H1 (cell line): ENCODE measurements around the gene SEC16A. TPM values are rescaled to one million over a fixed set of nuclear protein-coding genes. Genes with fewer than 3 reads are reported as not detected.

ENCODE experiments used
- HDAC2 ChIP-seq, 2 experiments: fragments of 300-600 bp in 1 of 2; sonication (generic) in 1 of 2; IDR thresholded peaks; 2 replicates each; pipeline ENCODE4 v1.6.1; 2011 to 2012; ENCODE audit warnings: low read depth in 2 of 2, low read length in 2 of 2, mild to moderate bottlenecking in 2 of 2, moderate library complexity in 2 of 2, borderline replicate concordance in 1 of 2, inconsistent platforms in 1 of 2
- MAFK ChIP-seq: IDR thresholded peaks from 2 replicates; pipeline ENCODE4 v1.6.1; 2012; ENCODE audit warnings: low read depth, mild to moderate bottlenecking, improper control_type of control experiment, low read length
- SP4 ChIP-seq: IDR thresholded peaks from 2 replicates; pipeline ENCODE4 v1.6.1; 2012; ENCODE audit warnings: low read length, inconsistent platforms
- polyA plus RNA-seq, 7 experiments: library from polyadenylated mRNA; depleted of rRNA in 3 of 7; stranded (reverse) in 5 of 7; unstranded in 2 of 7; fragments of >200 nt in 5 of 7; fragments of 200-250 nt in 2 of 7; gene quantifications; 1 replicate in 5 of 7; 2 replicates in 1 of 7; 4 replicates in 1 of 7; pipeline versions ENCODE4 v1.2.1 to v1.2.3, GENCODE V29; 2011 to 2013; ENCODE audit warnings: missing spikeins in 2 of 7, mixed read lengths in 2 of 7
- total RNA-seq: library from RNA; stranded (reverse); fragmentation: NEBNext Ultra II Directional; extraction: Animal tissue kit (Norgen Biotek cat#: 25700); gene quantifications from 2 replicates; pipeline ENCODE4 v1.2.1, GENCODE V29; 2021
- TF ChIP-seq, protein P1 (sequence below): IDR thresholded peaks from 2 replicates; pipeline ENCODE4 v1.6.1; 2011; ENCODE audit warnings: low read depth, mild to moderate bottlenecking, low read length; ENCODE audit not compliant: insufficient read depth

SEC16A gene
- total and polyA plus RNA-seq, 2 of the 8 experiments (the other 6 are each of a cell fraction or from before 2014, with no cell fraction given) = 21.6 to 49.0 TPM

DNA sequence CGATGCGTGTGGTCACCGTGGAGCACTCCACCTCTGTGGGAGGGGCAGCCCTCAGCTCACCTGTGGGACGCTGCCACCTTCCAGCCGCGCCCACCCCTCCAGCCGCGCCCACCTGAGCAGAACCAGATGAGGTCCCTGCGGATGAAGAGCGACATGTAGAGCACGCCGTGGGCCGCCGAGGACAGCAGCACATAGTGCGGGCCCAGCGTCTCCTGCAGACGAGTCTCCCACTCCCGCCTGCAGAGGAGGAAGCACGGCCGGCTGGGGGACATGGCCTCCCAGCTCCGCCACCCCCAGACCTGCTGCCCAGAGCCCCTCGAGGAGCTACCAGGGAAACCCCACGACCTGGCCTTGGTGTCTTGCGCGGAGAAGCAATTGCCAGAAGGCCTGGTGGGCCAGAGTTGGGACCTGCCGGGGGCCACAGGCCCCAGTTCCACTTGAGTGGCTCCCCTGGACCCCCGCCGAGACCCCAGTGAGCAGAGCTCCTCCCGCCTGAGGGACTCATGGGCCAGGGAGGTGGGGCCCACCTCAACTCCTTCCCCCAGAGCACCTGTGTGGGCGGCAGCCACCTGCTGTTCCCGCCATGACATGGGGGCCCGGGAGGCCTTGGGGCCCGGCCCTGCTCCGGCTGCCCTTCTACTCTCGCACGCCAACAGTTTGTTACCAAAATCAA, 49.7 kb downstream of the SEC16A start (continued):
- TF ChIP-seq, protein P1, sequence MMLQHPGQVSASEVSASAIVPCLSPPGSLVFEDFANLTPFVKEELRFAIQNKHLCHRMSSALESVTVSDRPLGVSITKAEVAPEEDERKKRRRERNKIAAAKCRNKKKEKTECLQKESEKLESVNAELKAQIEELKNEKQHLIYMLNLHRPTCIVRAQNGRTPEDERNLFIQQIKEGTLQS = no peak
- TF ChIP-seq HDAC2 (IDR thresholded peaks at IDR 0.05; ENCODE audit: borderline replicate concordance in 1 of 2, low read depth in 2 of 2, low read length in 2 of 2) = no peak
- no peak for TF ChIP-seq SP4
- no peak for TF ChIP-seq MAFK
- TF ChIP-seq, all 59 proteins: peak for 0
